Ovary (tissue), 3 donors: Measurements from ENCODE around the gene NINJ1.

Source experiments
- CTCF ChIP-seq, 3 donors: fragments of 450-650 bp in 2 of 3; fragments of 200-600 bp in 1 of 3; IDR thresholded peaks; one replicate each; pipeline versions ENCODE4 v1.5.1 to v1.8.0; 2016 to 2022; ENCODE audit warnings: antibody characterized with exemption in 3 of 3, mild to moderate bottlenecking in 1 of 3
- POLR2A ChIP-seq: fragments of 450-650 bp; IDR thresholded peaks from one replicate; pipeline ENCODE4 v1.6.1; 2017; ENCODE audit warnings: antibody characterized with exemption, mild to moderate bottlenecking, moderate library complexity
- donor health status: DM: no; HTN: no; CAD: no.

GRCh38 chr9:93136011-93136440 is 2.0 kb upstream of the NINJ1 start:
- no peak for TF ChIP-seq CTCF (IDR thresholded peaks at IDR 0.05)
- no peak for TF ChIP-seq POLR2A
